GDM1 (cell line): Measurements from ENCODE around the gene ADGRE2.
A peak's percentile ranks its signal among the peaks of the same experiment; 100 is the strongest.
"Not testable (repeated sequence)": the region's sequence is repeated elsewhere in the genome, so short reads cannot be mapped to it uniquely, and the experiment has no call there.

ENCODE experiments used
- DNase-seq: peaks from one replicate; lab custom pipeline; 2025; lab: John Stamatoyannopoulos, UW

Gene ADGRE2

DNA sequence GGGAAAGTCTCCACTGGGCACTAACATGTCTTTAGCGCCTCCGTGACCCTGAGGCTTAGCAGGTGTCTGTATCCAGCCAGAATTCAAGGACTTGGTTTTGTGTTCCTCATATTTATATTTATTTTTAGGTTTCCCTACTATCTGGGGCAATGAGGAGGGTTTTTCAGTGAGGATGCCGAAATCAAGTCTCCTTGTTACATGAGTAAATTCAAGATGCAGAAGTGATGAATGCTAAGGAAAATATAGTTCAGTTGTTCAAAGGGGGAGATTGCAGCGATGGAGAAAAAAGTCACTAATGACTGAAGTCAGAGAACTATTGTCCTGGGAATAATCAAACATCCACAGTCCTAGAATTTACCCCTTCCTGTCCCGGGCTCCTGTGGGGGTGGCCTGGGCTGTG lies 791 bp upstream of the ADGRE2 start:
- DNase-seq: no peak

DNA sequence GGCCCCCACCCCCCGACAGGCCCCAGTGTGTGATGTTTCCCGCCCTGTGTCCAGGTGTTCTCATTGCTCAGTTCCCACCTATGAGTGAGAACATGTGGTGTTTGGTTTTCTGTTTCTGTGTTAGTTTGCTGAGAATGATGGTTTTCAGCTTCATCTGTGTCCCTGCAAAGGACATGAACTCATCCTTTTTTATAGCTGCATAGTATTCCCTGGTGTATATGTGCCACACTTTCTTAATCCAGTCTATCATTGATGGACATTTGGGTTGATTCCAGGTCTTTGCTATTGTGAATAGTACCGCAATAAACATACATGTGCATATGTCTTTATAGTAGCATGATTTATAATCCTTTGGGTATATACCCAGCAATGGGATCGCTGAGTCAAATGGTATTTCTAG lies 715 bp downstream of the ADGRE2 start:
- not testable (repeated sequence) for DNase-seq

DNA sequence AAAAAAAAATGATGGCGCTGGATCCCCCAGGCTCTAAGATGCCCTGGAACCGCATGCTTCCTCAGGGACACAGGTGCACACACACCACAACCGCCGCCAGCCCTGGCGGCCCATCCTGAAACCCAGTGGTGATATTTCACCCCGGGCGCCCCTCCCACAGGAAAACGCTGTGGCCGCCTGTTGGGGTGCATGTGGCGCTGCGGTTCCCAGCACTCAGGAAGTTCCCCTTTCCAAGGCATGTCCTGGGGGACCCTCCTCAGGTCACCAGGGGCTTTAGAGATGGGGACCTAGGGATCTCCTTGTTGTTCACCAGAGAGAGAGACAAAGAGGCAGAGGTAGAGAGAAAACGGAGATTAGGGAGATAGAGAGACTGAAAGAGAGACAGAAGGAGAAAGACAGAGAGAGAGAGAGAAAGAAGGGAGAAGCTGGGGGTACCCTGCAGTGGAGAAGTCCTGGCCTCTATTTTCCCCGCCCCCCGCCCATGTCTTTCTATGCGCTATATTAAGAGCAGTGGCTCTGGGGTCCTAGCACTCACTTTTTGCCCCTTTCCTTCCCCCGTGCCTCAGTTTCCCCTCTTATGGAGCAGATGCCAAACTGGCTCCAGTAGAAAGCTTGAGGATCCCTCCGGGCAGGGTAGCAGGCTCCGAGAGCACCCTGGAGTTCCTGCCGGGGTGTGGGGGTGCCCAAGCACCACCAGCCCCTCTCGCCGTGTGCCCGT lies 2.3 kb downstream of the ADGRE2 start:
- DNase-seq: peak; percentile 72

DNA sequence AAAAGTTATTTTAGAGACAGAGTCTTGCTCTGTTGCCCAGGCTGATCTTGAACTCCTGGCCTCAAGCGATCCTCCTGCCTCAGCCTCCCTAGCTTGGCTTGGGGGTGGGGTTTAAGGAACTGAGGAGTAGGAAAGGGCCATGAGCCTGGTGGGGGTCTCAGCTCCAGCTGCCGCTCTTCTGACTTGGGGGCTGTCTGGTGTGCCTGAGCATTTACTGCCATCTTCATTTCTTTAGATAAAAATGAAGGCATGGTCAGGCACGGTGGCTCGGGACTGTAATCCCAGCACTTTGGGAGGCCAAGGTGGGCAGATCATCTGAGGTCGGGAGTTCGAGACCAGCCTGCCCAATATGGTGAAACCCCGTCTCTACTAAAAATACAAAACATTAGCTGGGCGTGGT lies 3.0 kb downstream of the ADGRE2 start:
- not testable (repeated sequence) for DNase-seq

DNA sequence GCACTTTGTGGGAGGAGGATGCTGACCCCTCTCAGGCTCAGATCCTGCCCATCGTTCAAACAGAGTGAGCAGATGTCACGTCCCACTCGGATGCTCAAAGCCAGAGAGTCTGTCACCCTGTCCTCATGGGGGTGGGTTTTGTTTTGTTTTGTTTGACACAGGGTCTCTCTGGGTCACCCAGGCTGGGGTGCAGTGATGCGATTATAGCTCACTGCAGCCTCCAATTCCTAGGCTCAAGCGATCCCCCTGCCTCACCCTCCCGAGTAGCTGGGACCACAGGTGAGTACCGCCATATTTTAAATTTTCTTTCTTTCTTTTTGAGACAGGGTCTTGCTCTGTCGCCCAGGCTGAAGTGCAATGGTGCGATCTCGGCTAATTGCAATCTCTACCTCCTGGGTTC lies 4.0 kb downstream of the ADGRE2 start:
- DNase-seq: no peak

DNA sequence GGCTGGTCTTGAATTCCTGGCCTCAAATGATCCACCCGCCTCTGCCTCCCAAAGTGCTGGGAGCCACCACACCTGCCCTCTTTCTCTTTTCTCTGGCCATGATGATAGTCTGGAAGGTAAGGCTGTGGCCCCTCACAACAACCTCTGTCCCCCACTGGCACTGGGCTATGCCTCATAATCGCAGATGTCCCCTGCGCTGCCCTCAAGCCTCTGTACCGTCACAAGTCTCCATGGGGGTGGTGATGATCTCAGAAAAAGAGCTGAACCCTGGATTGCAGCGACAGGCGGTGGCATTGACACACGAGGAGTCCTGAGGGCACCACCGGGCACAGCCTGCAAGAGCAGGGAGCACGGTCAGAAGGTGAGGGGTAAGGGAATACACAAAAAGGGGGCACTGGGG lies 4.6 kb downstream of the ADGRE2 start:
- not testable (repeated sequence) for DNase-seq

DNA sequence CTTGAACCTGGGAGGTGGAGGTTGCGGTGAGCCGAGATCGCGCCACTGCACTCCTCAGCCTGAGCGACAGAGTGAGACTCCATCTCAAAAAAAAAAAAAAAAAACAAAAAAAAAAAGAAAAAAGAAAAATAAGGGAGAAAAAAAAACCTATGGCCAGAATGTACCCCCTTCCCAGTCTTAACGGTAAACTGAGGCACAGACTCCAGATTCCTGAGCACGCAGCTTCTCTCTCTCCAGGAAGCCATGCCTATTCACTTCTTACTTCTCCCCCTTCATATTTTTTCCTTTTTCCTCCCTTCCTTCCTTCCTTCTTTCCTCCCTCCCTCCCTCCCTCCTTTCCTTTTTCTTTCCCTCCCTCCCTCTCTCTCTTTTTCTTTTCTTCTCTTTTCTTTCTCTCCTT lies 5.4 kb downstream of the ADGRE2 start:
- no peak for DNase-seq

DNA sequence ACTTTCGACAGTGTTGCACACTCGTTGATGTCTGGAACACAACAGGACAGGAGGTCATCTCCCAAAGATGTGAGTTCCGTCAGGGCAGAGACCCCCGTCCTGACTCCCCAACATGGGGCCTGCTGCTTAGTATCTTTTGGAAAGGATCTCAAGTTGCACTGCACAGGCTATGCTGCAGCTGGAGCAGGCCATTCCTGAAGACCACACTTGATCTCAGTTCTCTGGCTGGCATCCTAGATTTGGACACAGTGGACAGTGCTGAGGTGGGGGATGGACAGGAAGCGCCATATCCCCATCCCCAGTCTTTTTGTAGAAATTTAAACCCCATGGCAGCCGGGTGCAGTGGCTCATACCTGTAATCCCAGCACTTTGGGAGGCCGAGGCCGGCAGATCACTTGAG lies 5.9 kb downstream of the ADGRE2 start:
- DNase-seq: no peak

DNA sequence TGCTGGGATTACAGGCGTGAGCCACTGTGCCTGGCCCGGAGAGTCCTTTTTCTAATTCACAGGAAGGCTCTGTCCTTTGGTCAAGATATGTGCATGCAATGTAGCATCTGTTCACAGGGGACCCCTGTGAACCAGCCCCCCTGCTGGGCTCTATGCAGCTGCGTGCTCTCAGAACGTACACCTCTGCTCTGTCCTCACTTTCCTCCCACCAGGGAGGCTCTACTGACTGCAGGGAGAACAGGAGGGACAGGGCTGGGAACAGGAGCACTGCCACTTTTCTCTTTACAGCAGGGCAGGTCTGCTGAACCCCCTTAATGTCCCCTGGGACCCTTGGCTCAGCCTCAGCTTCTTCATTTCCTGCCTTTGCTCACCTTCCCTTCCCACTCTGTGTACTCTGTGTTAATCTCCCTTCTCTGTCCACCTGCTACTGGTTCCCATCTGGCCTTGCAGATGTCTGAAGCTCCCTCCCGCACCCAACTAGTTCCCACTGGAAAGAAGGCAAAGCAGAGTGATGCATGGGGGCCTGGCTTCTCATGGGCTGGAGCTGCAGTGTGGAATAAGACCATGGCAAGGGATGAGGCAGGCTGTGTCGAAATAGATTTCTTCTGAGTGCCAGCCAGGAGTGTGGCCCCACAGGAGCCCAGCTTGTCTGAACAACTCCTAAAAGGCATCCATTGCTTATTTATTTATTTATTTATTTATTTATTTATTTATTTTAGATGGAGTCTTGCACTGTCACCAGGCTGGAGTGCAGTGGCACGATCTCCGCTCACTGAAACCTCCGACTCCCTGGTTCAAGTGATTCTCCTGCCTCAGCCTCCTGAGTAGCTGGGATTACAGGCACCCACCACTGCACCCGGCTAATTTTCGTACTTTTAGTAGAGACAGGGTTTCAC lies 7.2 kb downstream of the ADGRE2 start:
- no peak for DNase-seq

DNA sequence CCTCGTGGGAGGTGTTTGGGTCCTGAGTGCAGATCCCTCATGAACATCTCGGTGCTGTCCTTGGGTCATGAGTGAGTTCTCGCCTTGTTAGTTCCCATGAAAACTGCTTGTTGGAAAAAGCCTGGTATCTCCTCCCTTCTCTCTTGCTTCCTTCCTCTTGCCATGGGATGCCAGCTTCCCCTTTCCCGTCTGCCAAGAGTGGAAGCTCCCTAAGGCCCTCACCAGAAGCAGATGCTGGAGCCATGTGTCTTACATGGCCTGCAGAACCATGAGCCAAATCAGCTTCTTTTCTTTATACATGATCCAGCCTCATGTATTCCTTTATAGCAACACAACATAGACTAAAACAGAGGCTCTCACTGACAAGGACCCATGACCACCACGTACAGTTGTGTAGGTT lies 8.2 kb downstream of the ADGRE2 start:
- DNase-seq: no peak

DNA sequence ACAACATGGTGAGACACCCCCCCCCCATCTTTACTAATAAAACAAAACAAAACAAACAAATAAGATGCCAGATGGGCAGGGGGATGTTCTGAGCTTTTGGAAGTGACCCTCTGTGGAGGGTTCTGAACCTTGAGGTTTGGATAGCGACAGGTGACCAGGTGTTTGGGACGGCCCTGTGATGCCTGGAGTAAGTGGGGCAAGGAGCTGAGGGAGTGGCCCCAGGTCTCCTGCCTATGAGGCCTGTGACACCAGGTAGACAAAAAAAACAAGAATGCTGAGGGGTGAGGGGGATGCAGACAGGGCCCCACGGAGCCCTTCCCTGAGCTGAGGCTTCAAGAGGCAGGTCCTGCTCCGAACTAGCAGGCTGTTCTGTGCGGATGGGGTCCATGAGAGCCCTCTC lies 9.2 kb downstream of the ADGRE2 start:
- DNase-seq: no peak

DNA sequence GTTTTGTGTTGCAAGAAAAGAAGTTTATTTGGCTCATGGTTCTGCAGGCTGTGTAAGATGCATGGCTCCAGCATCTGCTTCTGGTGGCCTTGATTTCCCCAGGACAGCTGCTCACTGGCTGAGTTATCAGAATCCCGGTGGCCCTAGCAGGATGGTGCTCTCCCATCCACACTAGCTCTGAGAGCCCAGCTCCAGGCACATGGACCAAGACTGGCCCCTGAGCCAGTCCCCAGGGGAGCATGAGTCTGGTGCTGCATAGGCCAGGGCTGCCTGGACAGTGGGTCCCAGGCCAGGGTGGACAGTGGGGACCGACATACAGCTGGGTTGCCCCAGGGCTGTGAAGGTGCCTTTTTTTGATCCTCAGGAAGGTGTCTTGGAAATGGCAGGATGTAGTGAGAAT lies 10.4 kb downstream of the ADGRE2 start:
- DNase-seq: no peak

DNA sequence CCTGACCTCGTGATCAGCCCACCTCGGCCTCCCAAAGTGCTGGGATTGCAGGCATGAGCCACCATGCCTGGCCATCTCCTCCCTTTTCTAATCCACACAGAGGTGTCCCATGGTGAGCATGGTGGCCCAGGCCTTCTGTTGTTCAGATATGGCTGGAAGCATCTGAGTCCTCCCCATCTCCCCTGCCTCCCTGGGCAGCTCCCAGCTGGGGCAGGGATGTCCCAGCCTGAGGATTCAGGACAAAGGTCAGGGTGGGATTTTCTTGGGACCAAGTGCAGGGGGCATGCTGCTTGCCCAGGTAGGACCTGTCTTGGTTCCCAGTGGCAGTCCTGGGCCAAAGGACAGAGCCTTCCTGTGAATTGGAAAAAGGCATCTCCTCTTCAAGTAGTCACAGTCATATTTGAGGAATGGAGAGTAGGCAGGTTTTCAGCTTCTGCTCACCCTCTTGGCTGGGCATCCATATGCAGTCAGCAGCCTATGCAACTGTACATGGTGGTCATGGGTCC lies 10.8 kb downstream of the ADGRE2 start:
- no peak for DNase-seq

DNA sequence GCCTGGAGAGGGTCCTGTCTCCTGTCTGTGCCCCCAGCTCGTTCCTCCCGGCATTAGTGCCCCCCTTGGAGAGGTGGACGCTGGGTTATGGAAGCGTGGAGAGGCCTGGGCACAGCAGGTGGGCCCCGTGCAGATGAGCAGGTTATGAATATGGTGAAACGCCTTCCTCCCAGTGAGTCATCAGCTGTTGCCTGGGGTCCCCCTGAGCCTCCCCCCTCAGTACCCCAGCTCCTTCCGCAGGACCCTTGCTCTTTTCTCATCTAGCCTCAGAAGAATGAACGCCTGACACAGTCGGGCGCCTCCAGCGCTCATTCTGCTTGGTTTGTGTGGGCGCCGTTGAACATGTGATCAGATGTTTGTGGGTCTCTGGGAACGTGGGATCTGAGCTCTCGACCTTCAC lies 12.5 kb downstream of the ADGRE2 start:
- DNase-seq: not testable (repeated sequence)

DNA sequence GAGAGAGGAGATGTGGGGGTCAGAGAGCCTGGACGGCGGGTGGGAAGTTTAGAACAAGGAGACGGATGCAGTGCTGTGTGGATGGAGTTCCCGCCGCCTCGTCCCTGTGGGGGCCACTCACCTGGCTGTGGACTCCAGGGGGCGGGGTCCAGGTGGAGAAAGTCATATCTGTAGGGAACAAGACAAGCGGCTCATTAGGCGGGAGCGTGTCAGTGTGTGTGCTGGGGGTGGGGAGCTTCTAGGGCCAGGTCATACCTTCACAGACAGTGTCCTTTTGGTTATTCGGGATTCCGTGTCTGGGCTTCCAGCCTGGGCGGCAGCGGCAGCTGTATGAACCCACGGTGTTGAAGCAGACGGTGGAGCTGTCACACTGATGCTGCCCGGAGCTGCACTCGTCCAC lies 13.0 kb downstream of the ADGRE2 start:
- DNase-seq: not testable (repeated sequence)

DNA sequence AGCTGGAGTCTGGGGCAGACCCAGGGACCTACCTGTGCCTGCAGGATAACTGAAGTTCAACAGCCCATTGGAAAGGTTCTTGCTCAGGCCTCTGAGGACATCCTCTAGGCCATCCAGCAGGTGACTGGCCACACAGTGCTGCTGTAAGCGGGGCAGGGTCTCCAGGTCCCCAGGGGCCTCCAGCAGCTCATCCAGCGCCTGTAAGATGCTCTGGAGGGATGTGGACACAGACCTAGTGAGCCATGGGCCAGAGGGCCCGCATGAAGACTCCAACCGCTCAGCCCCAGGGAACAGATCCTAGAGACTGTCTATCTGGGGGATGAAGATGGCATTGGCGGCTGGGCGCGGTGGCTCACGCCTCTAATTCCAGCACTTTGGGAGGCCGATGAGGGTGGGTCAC lies 14.0 kb downstream of the ADGRE2 start:
- no peak for DNase-seq

DNA sequence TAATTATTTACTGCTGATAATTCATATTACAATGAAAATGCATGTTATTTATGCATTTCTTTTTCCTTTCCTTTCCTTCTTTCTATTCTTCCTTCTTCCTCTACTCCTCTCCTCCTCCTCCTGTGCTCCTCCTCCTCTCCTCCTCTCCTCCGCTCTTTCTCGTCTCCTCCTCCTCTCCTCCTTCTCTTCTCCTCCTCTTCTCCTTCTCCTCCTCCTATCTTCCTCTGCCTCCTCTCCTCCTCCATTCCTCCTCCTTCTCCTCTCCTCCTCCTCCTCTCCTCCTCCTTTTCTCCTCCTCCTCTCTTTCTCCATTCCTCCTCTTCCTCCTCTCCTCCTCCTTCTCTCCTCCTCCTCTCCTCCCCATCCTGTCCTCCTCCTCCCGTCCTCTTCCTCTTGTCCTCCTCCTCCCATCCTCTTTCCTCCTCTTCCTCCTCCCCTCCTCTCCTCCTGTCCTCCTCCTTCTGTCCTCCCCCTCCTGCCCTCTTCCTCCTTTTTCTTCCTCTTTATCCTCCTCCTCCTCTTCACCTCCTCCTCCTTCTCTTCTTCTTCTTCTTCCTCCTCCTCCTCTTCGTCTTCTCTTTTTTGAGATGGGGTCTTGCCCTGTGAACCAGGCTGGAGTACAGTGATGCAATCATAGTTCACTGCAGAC lies 14.7 kb downstream of the ADGRE2 start:
- no peak for DNase-seq

DNA sequence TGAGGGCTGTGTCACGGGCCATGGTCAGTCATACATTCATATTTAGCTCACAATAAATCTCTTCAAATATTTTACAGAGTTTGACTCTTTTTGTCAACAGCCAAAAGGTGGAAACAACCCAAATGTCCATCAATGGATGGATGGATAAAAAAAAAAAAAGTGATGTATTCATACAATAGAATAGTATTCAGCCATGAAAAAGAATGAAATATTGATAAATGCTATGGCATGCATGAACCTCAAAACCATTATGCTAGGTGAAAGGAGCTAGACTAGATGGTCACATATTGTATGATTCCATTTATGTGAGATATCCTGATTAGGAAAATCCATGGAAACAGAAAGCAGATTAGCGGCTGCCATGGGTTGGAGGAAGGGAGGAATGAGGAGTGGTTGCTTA lies 16.2 kb downstream of the ADGRE2 start:
- no peak for DNase-seq

DNA sequence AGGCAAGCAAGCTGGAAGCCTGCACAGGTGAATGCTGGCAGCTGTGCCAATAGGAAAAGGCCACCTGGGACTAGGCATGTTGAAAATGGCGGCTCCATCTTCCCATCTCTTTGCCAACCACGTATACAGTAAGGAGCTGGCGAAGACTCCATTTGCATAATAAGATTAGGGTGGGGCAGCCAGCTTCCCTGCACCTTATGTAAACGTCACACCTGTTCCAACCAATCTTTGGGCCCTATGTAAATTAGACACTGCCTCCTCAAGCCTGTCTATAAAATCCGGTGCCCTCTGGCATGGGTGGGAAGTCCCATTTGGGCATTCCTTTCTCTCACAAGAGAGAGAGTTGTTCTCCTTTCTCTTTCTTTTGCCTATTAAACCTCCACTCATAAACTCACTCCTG lies 16.8 kb downstream of the ADGRE2 start:
- no peak for DNase-seq

DNA sequence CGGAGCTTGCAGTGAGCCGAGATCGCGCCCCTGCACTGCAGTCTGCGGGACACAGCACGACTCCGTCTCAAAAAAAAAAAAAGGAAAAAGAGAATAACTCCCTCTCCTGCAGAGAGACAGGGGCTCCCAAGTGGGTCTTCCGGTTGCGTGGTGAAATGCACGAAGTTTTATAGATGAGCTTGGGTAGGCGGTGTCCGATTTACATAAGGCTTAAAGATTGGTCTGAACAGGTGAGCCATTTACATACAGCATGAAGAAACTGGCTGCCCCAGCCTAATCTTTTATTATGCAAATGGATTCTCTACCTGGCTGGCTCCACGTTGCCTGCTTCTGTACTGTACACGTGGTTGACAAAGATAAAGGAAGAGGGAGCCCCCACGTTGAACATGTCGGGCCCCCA lies 19.5 kb downstream of the ADGRE2 start:
- DNase-seq: no peak

DNA sequence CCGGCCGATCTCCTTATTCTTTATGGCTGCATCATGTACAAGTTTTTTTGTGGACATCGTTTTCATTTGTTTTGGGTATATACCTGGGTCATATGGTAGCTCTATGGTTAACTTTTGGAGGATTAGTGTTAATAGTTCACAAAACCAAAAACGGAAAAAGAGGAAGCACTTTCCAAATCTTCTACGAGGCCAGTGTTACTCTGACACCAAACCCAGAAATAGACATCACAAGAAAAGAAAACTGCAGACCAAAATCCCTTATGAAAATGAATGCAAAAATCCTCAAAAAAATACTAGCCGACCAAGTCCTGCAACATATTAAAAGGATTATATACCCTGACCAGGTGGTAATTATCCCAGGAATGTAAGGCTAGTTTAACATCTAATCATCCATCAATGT lies 29.8 kb downstream of the ADGRE2 start:
- DNase-seq: no peak

DNA sequence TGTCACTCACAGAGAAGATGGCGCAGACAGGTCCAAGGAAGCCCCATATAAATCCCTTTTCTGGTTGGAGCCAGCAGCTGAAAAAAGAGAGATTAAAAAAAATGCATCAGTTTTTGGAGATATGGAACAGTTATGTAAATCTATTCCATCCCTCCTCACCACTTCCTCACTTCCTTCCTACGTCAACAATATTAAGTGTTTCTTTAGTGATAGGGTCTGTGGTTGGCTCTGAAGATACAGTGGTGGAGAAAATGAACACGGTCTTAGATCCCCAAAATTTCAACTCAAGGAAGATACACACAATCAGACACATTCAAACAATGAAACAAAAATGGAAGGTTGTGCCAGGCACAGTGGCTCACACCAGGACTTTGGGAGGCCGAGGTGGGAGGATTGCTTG lies 31.5 kb downstream of the ADGRE2 start:
- DNase-seq: no peak

DNA sequence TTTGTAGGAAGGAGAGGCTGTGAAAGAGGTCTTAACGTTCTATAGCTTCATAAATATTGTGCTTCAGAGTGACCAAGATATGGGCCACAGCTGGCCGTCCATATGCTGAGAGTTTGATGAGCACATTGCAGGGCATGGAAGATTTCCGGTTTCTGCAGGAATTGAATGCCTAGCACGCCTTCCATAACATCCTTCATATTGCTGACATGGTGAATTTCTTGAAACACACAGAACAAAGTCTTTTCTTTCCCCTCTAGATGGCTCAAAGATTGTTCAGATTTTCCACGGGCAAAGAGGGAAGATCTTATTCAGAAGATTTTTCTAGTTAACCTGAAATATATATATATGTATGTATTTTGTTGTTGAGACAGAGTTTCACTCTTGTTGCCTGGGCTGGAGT lies 42.4 kb downstream of the ADGRE2 start:
- DNase-seq: no peak
